ENCODE measurements around the gene PALD1. TPM values are rescaled to one million over a fixed set of nuclear protein-coding genes. Genes with fewer than 3 reads are reported as not detected.

Gene PALD1
- total RNA-seq, 4 donors from 2014 or later: 6.0 to 9.7 (median 6.4) TPM

DNA sequence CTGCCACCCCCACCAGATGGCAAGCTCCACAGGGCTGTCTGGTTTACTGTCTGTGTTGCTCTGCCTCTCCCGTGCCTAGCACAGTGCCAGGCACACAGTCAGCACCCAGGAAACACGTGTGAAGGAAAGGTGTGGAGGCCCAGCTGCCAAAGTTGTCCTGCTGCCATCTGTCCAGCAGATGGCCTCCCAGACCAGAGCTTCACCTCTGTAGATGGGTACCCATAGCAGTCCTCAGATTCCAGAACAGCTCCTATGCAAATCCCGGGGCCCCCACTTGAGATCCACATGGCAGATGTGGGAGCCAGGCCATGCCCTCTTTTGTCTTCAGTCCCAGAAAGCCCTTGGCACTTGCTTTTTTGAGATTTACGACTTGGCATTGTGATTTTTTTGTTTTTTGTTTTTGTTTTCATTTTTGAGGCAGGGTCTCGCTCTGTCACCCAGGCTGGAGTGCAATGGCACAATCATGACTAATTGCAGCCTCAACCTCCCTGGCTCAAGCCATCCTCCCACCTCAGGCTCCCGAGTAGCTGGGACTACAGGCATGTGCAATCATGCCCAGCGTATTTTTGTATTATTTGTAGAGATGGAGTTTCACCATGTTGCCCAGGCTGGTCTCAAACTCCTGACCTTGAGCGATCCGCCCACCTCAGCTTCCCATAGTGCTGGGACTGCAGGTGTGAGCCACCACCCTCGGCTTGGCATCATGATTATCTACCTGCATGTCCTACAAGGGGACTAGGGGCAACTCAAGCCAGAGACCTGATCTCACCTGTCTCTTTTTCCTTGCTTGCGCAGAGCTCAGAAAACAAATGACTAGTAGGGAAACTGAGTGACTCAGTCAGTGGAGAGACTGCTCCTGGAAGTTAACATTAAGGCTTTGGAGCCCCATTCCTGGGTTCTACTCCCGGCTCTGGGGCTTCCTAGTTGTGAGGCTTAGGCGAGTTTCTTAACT is 16.9 kb upstream of the PALD1 start:
- no peak for TF ChIP-seq POLR2A (IDR thresholded peaks at IDR 0.05)
- TF ChIP-seq, protein P1, sequence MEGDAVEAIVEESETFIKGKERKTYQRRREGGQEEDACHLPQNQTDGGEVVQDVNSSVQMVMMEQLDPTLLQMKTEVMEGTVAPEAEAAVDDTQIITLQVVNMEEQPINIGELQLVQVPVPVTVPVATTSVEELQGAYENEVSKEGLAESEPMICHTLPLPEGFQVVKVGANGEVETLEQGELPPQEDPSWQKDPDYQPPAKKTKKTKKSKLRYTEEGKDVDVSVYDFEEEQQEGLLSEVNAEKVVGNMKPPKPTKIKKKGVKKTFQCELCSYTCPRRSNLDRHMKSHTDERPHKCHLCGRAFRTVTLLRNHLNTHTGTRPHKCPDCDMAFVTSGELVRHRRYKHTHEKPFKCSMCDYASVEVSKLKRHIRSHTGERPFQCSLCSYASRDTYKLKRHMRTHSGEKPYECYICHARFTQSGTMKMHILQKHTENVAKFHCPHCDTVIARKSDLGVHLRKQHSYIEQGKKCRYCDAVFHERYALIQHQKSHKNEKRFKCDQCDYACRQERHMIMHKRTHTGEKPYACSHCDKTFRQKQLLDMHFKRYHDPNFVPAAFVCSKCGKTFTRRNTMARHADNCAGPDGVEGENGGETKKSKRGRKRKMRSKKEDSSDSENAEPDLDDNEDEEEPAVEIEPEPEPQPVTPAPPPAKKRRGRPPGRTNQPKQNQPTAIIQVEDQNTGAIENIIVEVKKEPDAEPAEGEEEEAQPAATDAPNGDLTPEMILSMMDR (IDR thresholded peaks at IDR 0.05): peak in 1 of 3 donors; percentile 31
- no peak overlapping the region for H3K4me3 ChIP-seq (ENCODE audit: low read depth, poor library complexity, severe bottlenecking)
- DNase-seq (ENCODE audit: low spot score in 2 of 2): no peak
- intact Hi-C loops (cut with DNase I; ENCODE audit: low total_unique reads): no loop called here
- WGBS, 2 donors: 44% methylated on average over 13 of the region's 13 CpGs

- no peak overlapping the region for H3K4me3 ChIP-seq (ENCODE audit: low read depth, poor library complexity, severe bottlenecking)
- TF ChIP-seq, protein P1 (IDR thresholded peaks at IDR 0.05): no peak
- TF ChIP-seq POLR2A (IDR thresholded peaks at IDR 0.05): no peak
- no peak for DNase-seq (ENCODE audit: low spot score in 2 of 2)
- WGBS, 2 donors: 3 to 12% methylated on average over 3 to 4 of the region's 4 CpGs
- intact Hi-C loops (cut with DNase I; ENCODE audit: low total_unique reads): no loop called here
Observed at GRCh38 chr10:70462349-70462984, 16.1 kb upstream of the PALD1 start.

GRCh38 chr10:70465278-70465677 is 13.3 kb upstream of the PALD1 start:
- H3K4me3 ChIP-seq (ENCODE audit: low read depth, poor library complexity, severe bottlenecking): no peak overlapping the region
- no peak for TF ChIP-seq POLR2A (IDR thresholded peaks at IDR 0.05)
- TF ChIP-seq, protein P1 (IDR thresholded peaks at IDR 0.05): no peak
- WGBS, 2 donors: 96 to 97% methylated on average over 4 of the region's 4 CpGs

DNA sequence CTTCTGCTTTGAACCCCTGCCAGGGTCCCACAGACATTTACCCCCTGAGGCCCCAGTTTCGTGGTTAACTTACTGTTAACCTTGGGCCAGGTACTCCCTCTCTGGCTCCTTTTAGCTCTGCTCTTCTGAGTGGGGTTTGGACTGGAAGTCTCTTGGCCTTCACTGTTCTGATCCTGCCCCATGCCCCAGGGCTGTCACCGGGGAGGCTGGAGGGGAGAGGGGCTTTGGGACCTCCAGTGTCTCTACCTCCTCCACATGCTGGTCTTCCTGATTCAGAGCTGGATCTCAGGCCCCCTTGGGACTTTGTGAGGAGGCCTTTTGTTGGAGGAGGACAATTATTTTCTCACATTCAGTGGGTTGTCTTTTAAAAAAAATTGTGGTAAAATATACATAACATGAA is 12.7 kb upstream of the PALD1 start:
- no peak overlapping the region for H3K4me3 ChIP-seq (ENCODE audit: low read depth, poor library complexity, severe bottlenecking)
- no peak for DNase-seq (ENCODE audit: low spot score in 2 of 2)
- no peak for TF ChIP-seq POLR2A (IDR thresholded peaks at IDR 0.05)
- TF ChIP-seq, protein P1 (IDR thresholded peaks at IDR 0.05): no peak
- intact Hi-C loops (cut with DNase I; ENCODE audit: low total_unique reads): no loop called here
- 84 to 95% methylated on average over 2 of the region's 2 CpGs for WGBS, 2 donors

More at GRCh38 chr10:70465278-70465677, 13.3 kb upstream of the PALD1 start:
- no peak for DNase-seq (ENCODE audit: low spot score in 2 of 2)
- intact Hi-C loops (cut with DNase I; ENCODE audit: low total_unique reads): no loop called here

GRCh38 chr10:70466951-70467350 is 11.6 kb upstream of the PALD1 start:
- 92% methylated on average over 3 of the region's 3 CpGs for WGBS, 2 donors
- intact Hi-C loops (cut with DNase I; ENCODE audit: low total_unique reads): no loop called here
- no peak overlapping the region for H3K4me3 ChIP-seq (ENCODE audit: low read depth, poor library complexity, severe bottlenecking)
- no peak for DNase-seq (ENCODE audit: low spot score in 2 of 2)
- TF ChIP-seq, protein P1 (IDR thresholded peaks at IDR 0.05): no peak
- TF ChIP-seq POLR2A (IDR thresholded peaks at IDR 0.05): no peak

Measured in lower leg skin (tissue), 4 donors.